Measurements from ENCODE around the gene GARS1.

DNA sequence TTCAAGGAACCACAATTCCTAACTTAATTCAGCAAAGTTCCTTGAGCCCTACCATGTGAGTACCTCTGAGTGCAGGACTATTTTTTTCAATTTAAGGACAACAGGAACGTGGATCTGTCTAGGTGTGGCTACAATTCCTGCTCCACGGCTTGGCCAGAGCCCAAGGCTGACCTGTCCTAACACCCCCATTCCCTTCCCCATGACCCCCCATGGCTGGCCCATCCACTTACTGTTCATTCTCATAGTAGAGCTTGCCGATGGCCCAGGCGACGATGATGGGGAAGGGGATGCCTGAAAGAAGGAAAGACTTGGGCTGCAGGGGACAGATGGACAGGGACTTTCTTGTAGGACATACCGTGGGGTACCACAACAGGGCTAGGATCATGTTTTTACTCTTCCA is 67.2 kb downstream of the GARS1 start:
- TF ChIP-seq POLR2AphosphoS5 (IDR thresholded peaks at IDR 0.05; ENCODE audit: borderline replicate concordance, low read depth, low read length) = no peak
- no peak for TF ChIP-seq EZH2 (IDR thresholded peaks at IDR 0.05)
- TF ChIP-seq FOXP2 (optimal IDR thresholded peaks at IDR 0.05; ENCODE audit: control extremely low read depth, extremely low read length, insufficient read depth) = no peak

All from SK-N-MC (cell line).